ENCODE data around the gene HEATR1. TPM values are rescaled to one million over a fixed set of nuclear protein-coding genes. Genes with fewer than 3 reads are reported as not detected.

The HEATR1 gene
- total RNA-seq, 1 donor from 2014 or later = 34.6 TPM

GRCh38 chr1:236553370-236553769, 50.9 kb downstream of the HEATR1 start:
- H3K9me3 Mint-ChIP-seq (ENCODE audit: unreplicated experiment) = no peaks in the 10 kb centered on the region
- TF ChIP-seq CTCF (IDR thresholded peaks at IDR 0.05) = no peak
- H3K27ac Mint-ChIP-seq (ENCODE audit: unreplicated experiment) = no peak overlapping the region
- no peak overlapping the region for H3K4me3 Mint-ChIP-seq (ENCODE audit: unreplicated experiment)
- H3K36me3 Mint-ChIP-seq (ENCODE audit: unreplicated experiment) = peaks cover 61% of the 10 kb centered on the region
- no peaks in the 10 kb centered on the region for H3K4me1 Mint-ChIP-seq (ENCODE audit: unreplicated experiment)
- no peak for DNase-seq (ENCODE audit: extremely low spot score, unreplicated experiment)
- H3K27me3 Mint-ChIP-seq (ENCODE audit: unreplicated experiment) = no peaks in the 10 kb centered on the region

- no peaks in the 10 kb centered on the region for H3K27me3 Mint-ChIP-seq (ENCODE audit: unreplicated experiment)
- TF ChIP-seq CTCF (IDR thresholded peaks at IDR 0.05) = no peak
- H3K4me1 Mint-ChIP-seq (ENCODE audit: unreplicated experiment) = no peaks in the 10 kb centered on the region
- no peak overlapping the region for H3K4me3 Mint-ChIP-seq (ENCODE audit: unreplicated experiment)
- DNase-seq (ENCODE audit: extremely low spot score, unreplicated experiment) = no peak
- no peaks in the 10 kb centered on the region for H3K9me3 Mint-ChIP-seq (ENCODE audit: unreplicated experiment)
- H3K36me3 Mint-ChIP-seq (ENCODE audit: unreplicated experiment) = peaks cover 60% of the 10 kb centered on the region
- H3K27ac Mint-ChIP-seq (ENCODE audit: unreplicated experiment) = no peak overlapping the region
Observed at GRCh38 chr1:236552901-236553300, 51.4 kb downstream of the HEATR1 start.

GRCh38 chr1:236552096-236552495, 52.2 kb downstream of the HEATR1 start:
- H3K27me3 Mint-ChIP-seq (ENCODE audit: unreplicated experiment) = no peaks in the 10 kb centered on the region
- H3K4me3 Mint-ChIP-seq (ENCODE audit: unreplicated experiment) = no peak overlapping the region
- no peaks in the 10 kb centered on the region for H3K4me1 Mint-ChIP-seq (ENCODE audit: unreplicated experiment)
- H3K36me3 Mint-ChIP-seq (ENCODE audit: unreplicated experiment) = peaks cover 66% of the 10 kb centered on the region
- DNase-seq (ENCODE audit: extremely low spot score, unreplicated experiment) = no peak
- no peak overlapping the region for H3K27ac Mint-ChIP-seq (ENCODE audit: unreplicated experiment)
- no peak for TF ChIP-seq CTCF (IDR thresholded peaks at IDR 0.05)
- no peaks in the 10 kb centered on the region for H3K9me3 Mint-ChIP-seq (ENCODE audit: unreplicated experiment)

- Mint-ChIP-seq H3K4me3 (ENCODE audit: unreplicated experiment) (no peak overlapping the region), H3K9me3 (ENCODE audit: unreplicated experiment) (no peaks in the 10 kb centered on the region), H3K27me3 (ENCODE audit: unreplicated experiment) (no peaks in the 10 kb centered on the region), H3K36me3 (ENCODE audit: unreplicated experiment) (peaks cover 61% of the 10 kb centered on the region), H3K27ac (ENCODE audit: unreplicated experiment) (no peak overlapping the region), H3K4me1 (ENCODE audit: unreplicated experiment) (no peaks in the 10 kb centered on the region)
- no peak for TF ChIP-seq CTCF (IDR thresholded peaks at IDR 0.05)
- DNase-seq (ENCODE audit: extremely low spot score, unreplicated experiment) = no peak
Observed at GRCh38 chr1:236550961-236551851, 53.1 kb downstream of the HEATR1 start.

- no peak for DNase-seq (ENCODE audit: extremely low spot score, unreplicated experiment)
- H3K4me3 Mint-ChIP-seq (ENCODE audit: unreplicated experiment) = no peak overlapping the region
- no peaks in the 10 kb centered on the region for H3K9me3 Mint-ChIP-seq (ENCODE audit: unreplicated experiment)
- no peak for TF ChIP-seq CTCF (IDR thresholded peaks at IDR 0.05)
- no peak overlapping the region for H3K27ac Mint-ChIP-seq (ENCODE audit: unreplicated experiment)
- no peaks in the 10 kb centered on the region for H3K27me3 Mint-ChIP-seq (ENCODE audit: unreplicated experiment)
- no peaks in the 10 kb centered on the region for H3K4me1 Mint-ChIP-seq (ENCODE audit: unreplicated experiment)
- peaks cover 67% of the 10 kb centered on the region for H3K36me3 Mint-ChIP-seq (ENCODE audit: unreplicated experiment)
Observed at GRCh38 chr1:236548452-236548851, 55.9 kb downstream of the HEATR1 start.

Measured in osteocyte (in vitro differentiated cells).